ENCODE results near the gene COL6A1. TPM values are rescaled to one million over a fixed set of nuclear protein-coding genes. Genes with fewer than 3 reads are reported as not detected.

COL6A1 gene
- total RNA-seq, 1 donor from 2014 or later = 12.6 TPM

DNA sequence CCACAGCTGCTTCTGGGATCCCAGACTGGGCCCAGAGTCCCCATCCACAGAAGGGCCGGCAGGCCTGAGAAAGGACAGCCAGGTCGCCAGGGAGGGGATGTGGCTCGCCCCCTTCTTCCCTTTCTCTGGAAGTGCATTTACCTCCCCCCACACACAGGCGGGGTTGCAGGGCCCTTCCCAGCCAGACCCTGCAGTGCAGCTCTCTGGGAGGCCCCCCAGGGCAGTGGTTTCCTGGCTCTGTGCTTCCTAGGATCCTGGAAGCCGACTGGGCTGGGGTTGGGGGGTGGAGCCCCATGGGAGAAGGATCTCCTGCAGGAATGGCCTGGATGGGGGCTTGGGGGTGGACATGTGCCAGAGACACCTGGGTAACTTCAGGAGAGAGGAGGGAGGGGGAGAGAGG is 4.2 kb upstream of the COL6A1 start:
- H3K27ac Mint-ChIP-seq = no peak overlapping the region
- Histone ChIP-seq H3K4me2 (no peak overlapping the region), H3K27ac (no peak overlapping the region), H3F3A (ENCODE audit: low read depth) (peaks cover 22% of the 10 kb centered on the region), H3K4me3 (no peak overlapping the region), H4K20me1 (ENCODE audit: low read depth) (no peaks in the 10 kb centered on the region), H3K27me3 (peaks cover 90% of the 10 kb centered on the region), H3K36me3 (no peaks in the 10 kb centered on the region), H3K4me1 (peaks cover 19% of the 10 kb centered on the region), H3K9ac (no peak overlapping the region), H3K9me3 (ENCODE audit: low read depth) (no peaks in the 10 kb centered on the region), H2AFZ (replicated peaks) (no peak overlapping the region), H3K79me2 (ENCODE audit: low read depth) (no peaks in the 10 kb centered on the region)
- peaks cover 10% of the 10 kb centered on the region for H3K27me3 Mint-ChIP-seq (ENCODE audit: insufficient read depth, low read depth)
- no peaks in the 10 kb centered on the region for H3K9me3 Mint-ChIP-seq
- no peaks in the 10 kb centered on the region for H3K36me3 Mint-ChIP-seq
- H3K4me3 Mint-ChIP-seq = no peak overlapping the region
- no peak for DNase-seq (ENCODE audit: low spot score)
- peaks cover 35% of the 10 kb centered on the region for H3K4me1 Mint-ChIP-seq
- no peak for TF ChIP-seq EZH2 (IDR thresholded peaks at IDR 0.05)
- TF ChIP-seq EZH2phosphoT487 (IDR thresholded peaks at IDR 0.05) = no peak
- TF ChIP-seq, protein P1, sequence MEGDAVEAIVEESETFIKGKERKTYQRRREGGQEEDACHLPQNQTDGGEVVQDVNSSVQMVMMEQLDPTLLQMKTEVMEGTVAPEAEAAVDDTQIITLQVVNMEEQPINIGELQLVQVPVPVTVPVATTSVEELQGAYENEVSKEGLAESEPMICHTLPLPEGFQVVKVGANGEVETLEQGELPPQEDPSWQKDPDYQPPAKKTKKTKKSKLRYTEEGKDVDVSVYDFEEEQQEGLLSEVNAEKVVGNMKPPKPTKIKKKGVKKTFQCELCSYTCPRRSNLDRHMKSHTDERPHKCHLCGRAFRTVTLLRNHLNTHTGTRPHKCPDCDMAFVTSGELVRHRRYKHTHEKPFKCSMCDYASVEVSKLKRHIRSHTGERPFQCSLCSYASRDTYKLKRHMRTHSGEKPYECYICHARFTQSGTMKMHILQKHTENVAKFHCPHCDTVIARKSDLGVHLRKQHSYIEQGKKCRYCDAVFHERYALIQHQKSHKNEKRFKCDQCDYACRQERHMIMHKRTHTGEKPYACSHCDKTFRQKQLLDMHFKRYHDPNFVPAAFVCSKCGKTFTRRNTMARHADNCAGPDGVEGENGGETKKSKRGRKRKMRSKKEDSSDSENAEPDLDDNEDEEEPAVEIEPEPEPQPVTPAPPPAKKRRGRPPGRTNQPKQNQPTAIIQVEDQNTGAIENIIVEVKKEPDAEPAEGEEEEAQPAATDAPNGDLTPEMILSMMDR (IDR thresholded peaks at IDR 0.05) = no peak

DNA sequence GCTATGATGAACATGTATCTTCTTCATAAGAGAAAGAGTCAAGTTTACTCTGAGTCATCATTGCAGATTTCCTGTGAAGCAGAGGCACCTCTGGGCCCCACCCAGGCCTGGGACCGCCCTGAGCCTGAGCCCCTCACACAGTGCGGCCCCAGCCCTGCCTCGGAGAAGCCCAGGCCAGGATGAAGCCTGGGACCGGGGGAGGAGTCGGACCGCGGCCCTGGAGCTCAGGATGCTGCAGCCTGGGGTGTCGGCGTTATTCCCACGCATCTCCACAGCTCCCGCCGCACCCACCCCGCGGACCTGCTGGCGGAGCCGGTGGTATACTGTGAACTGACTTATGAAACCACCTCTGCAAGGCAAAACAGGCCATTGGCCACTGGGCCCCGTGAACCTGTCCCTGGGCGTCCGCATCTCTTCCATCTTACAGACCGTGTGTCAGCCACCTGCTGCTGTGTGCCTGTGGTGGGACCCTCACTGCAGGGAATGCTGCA is 2.4 kb upstream of the COL6A1 start:
- Histone ChIP-seq H3K79me2 (ENCODE audit: low read depth) (no peaks in the 10 kb centered on the region), H3K36me3 (no peaks in the 10 kb centered on the region), H3K4me3 (no peak overlapping the region), H3K4me1 (peaks cover 8% of the 10 kb centered on the region), H3K9me3 (ENCODE audit: low read depth) (no peaks in the 10 kb centered on the region), H3K4me2 (no peak overlapping the region), H4K20me1 (ENCODE audit: low read depth) (no peaks in the 10 kb centered on the region), H3K27me3 (peaks cover 83% of the 10 kb centered on the region), H3F3A (ENCODE audit: low read depth) (peaks cover 17% of the 10 kb centered on the region), H3K9ac (no peak overlapping the region), H2AFZ (replicated peaks) (no peak overlapping the region), H3K27ac (no peak overlapping the region)
- DNase-seq (ENCODE audit: low spot score) = no peak
- peak overlapping the region; percentile 18 for H3K4me3 Mint-ChIP-seq
- TF ChIP-seq EZH2 (IDR thresholded peaks at IDR 0.05) (no peak), EZH2phosphoT487 (IDR thresholded peaks at IDR 0.05) (no peak)
- TF ChIP-seq, protein P1 (IDR thresholded peaks at IDR 0.05) = no peak
- no peaks in the 10 kb centered on the region for H3K9me3 Mint-ChIP-seq
- peaks cover 10% of the 10 kb centered on the region for H3K27me3 Mint-ChIP-seq (ENCODE audit: insufficient read depth, low read depth)
- no peaks in the 10 kb centered on the region for H3K36me3 Mint-ChIP-seq
- peaks cover 28% of the 10 kb centered on the region for H3K4me1 Mint-ChIP-seq
- peak overlapping the region; percentile 66 for H3K27ac Mint-ChIP-seq

GRCh38 chr21:45979651-45980050 is 1.9 kb upstream of the COL6A1 start:
- H3K27me3 Mint-ChIP-seq (ENCODE audit: insufficient read depth, low read depth) = peaks cover 10% of the 10 kb centered on the region
- TF ChIP-seq EZH2phosphoT487 (IDR thresholded peaks at IDR 0.05) = no peak
- no peak for TF ChIP-seq EZH2 (IDR thresholded peaks at IDR 0.05)
- TF ChIP-seq, protein P1 (IDR thresholded peaks at IDR 0.05) = no peak
- Histone ChIP-seq H3K9ac (no peak overlapping the region), H3K36me3 (no peaks in the 10 kb centered on the region), H3K9me3 (ENCODE audit: low read depth) (no peaks in the 10 kb centered on the region), H3K79me2 (ENCODE audit: low read depth) (no peaks in the 10 kb centered on the region), H3K27ac (no peak overlapping the region), H4K20me1 (ENCODE audit: low read depth) (no peaks in the 10 kb centered on the region), H3K4me3 (no peak overlapping the region), H3K27me3 (peaks cover 79% of the 10 kb centered on the region), H3K4me1 (peaks cover 3% of the 10 kb centered on the region), H3K4me2 (no peak overlapping the region), H2AFZ (replicated peaks) (no peak overlapping the region), H3F3A (ENCODE audit: low read depth) (peaks cover 18% of the 10 kb centered on the region)
- peaks cover 3% of the 10 kb centered on the region for H3K36me3 Mint-ChIP-seq
- H3K4me1 Mint-ChIP-seq = peaks cover 26% of the 10 kb centered on the region
- no peaks in the 10 kb centered on the region for H3K9me3 Mint-ChIP-seq
- no peak for DNase-seq (ENCODE audit: low spot score)
- peak overlapping the region; percentile 18 for H3K4me3 Mint-ChIP-seq
- H3K27ac Mint-ChIP-seq = peak overlapping the region; percentile 66

All from neural progenitor cell (in vitro differentiated cells).